Measurements from ENCODE around the gene ZFAND3.

- TF ChIP-seq, protein P1, sequence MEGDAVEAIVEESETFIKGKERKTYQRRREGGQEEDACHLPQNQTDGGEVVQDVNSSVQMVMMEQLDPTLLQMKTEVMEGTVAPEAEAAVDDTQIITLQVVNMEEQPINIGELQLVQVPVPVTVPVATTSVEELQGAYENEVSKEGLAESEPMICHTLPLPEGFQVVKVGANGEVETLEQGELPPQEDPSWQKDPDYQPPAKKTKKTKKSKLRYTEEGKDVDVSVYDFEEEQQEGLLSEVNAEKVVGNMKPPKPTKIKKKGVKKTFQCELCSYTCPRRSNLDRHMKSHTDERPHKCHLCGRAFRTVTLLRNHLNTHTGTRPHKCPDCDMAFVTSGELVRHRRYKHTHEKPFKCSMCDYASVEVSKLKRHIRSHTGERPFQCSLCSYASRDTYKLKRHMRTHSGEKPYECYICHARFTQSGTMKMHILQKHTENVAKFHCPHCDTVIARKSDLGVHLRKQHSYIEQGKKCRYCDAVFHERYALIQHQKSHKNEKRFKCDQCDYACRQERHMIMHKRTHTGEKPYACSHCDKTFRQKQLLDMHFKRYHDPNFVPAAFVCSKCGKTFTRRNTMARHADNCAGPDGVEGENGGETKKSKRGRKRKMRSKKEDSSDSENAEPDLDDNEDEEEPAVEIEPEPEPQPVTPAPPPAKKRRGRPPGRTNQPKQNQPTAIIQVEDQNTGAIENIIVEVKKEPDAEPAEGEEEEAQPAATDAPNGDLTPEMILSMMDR (conservative IDR thresholded peaks at IDR 0.05; ENCODE audit: low read length), result no peak
- no peak for TF ChIP-seq EZH2phosphoT487 (IDR thresholded peaks at IDR 0.05; ENCODE audit: borderline replicate concordance, low read depth, low read length)
These were observed 117.4 kb downstream of the ZFAND3 start for GRCh38 chr6:37936906-37937305.

Measured in OCI-LY7 (cell line).